ENCODE results near the gene C5orf22. TPM values are rescaled to one million over a fixed set of nuclear protein-coding genes. Genes with fewer than 3 reads are reported as not detected.

Gene C5orf22
- total and polyA plus RNA-seq, 2 of the 4 experiments (the other 2 are of a cell fraction): 11.2 to 19.9 TPM

GRCh38 chr5:31585895-31586270, 53.8 kb downstream of the C5orf22 start:
- Histone ChIP-seq H2AK9ac (replicated peaks; ENCODE audit: low read depth, low read length, poor library complexity) (no peak overlapping the region), H2BK5ac (ENCODE audit: low read depth, low read length, poor library complexity, severe bottlenecking) (no peak overlapping the region), H4K8ac (ENCODE audit: low read depth in 2 of 2, low read length in 2 of 2) (no peak overlapping the region), H2BK15ac (ENCODE audit: low read depth, low read length) (no peak overlapping the region), H3K27ac (ENCODE audit: insufficient read depth, low read length) (no peak overlapping the region), H3K23ac (ENCODE audit: low read depth, low read length) (no peak overlapping the region), H3K79me1 (ENCODE audit: low read depth in 1 of 2, low read length in 2 of 2) (no peaks in the 10 kb centered on the region), H3K18ac (ENCODE audit: low read depth, low read length) (no peak overlapping the region), H3K4me1 (ENCODE audit: control insufficient read depth, insufficient read depth, low read length) (peaks cover 2% of the 10 kb centered on the region), H3K9me1 (ENCODE audit: insufficient read depth, low read length) (no peaks in the 10 kb centered on the region), H4K20me1 (ENCODE audit: insufficient read depth, low read length) (no peaks in the 10 kb centered on the region), H3K27me3 (ENCODE audit: control insufficient read depth, insufficient read depth, low read length) (peaks cover 4% of the 10 kb centered on the region), H2BK120ac (ENCODE audit: low read depth, low read length) (peak overlapping the region; percentile 66), H3K56ac (ENCODE audit: extremely low read depth, insufficient read depth, low read length) (no peak overlapping the region), H3K9me3 (ENCODE audit: control insufficient read depth, insufficient read depth, low read length) (no peaks in the 10 kb centered on the region; the same call in 1 of the 2 replicates), H2AK5ac (ENCODE audit: low read depth, low read length) (no peak overlapping the region), H3K4me2 (ENCODE audit: low read depth, low read length) (peak overlapping the region; percentile 60; the same call in 1 of the 2 replicates), H3K4ac (ENCODE audit: low read depth, low read length) (no peak overlapping the region), H3K4me3 (ENCODE audit: insufficient read depth, low read depth, low read length) (no peak overlapping the region), H3K14ac (replicated peaks; ENCODE audit: low read depth, low read length) (no peak overlapping the region), H2BK20ac (ENCODE audit: low read depth, low read length) (no peak overlapping the region), H4K91ac (ENCODE audit: insufficient read depth, low read depth, low read length) (no peak overlapping the region), H3K36me3 (ENCODE audit: control insufficient read depth, insufficient read depth, low read length) (no peaks in the 10 kb centered on the region), H3K9ac (ENCODE audit: low read depth, low read length) (no peak overlapping the region), H4K5ac (ENCODE audit: low read depth, low read length) (no peak overlapping the region), H2AFZ (replicated peaks; ENCODE audit: low read length, poor library complexity) (no peak overlapping the region)
- in situ Hi-C loops (cut with MboI; ENCODE audit: low sequenced_read_pairs) (loop anchor here (10.0 kb wide), 1 partner anchor 219 kb away; no protein-coding TSS in a partner anchor), dilution Hi-C loops (cut with HindIII; ENCODE audit: low sequenced_read_pairs, unreplicated experiment) (no loop called here), intact Hi-C loops (cut with micrococcal nuclease) (no loop called here)
- no TSS peak for BruUV-seq (replicated peaks)
- no peak for TF ChIP-seq SMC3 (IDR thresholded peaks at IDR 0.05; ENCODE audit: low read depth, low read length)
- no peak for TF ChIP-seq CTCF (conservative IDR thresholded peaks at IDR 0.05; ENCODE audit: low read depth, low read length)
- TF ChIP-seq RFX5 (IDR thresholded peaks at IDR 0.05; ENCODE audit: low read depth, low read length): no peak
- TF ChIP-seq ELK1 (IDR thresholded peaks at IDR 0.05; ENCODE audit: borderline replicate concordance, low read depth, low read length): no peak
- no peak for TF ChIP-seq MXI1 (IDR thresholded peaks at IDR 0.05; ENCODE audit: borderline replicate concordance, low read depth, low read length)
- no peak for TF ChIP-seq NFE2L2 (IDR thresholded peaks at IDR 0.05; ENCODE audit: low read depth, low read length)
- no peak for TF ChIP-seq RAD21 (IDR thresholded peaks at IDR 0.05; ENCODE audit: low read length)
- TF ChIP-seq CEBPB (IDR thresholded peaks at IDR 0.05; ENCODE audit: low read depth, low read length): no peak
- no peak for TF ChIP-seq MAZ (IDR thresholded peaks at IDR 0.05; ENCODE audit: borderline replicate concordance, low read depth, low read length)
- no peak for TF ChIP-seq USF2 (IDR thresholded peaks at IDR 0.05; ENCODE audit: low read depth, low read length)
- no peak for TF ChIP-seq MAFK (IDR thresholded peaks at IDR 0.05; ENCODE audit: low read depth, low read length)
- no peak for TF ChIP-seq POLR2A (IDR thresholded peaks at IDR 0.05; ENCODE audit: low read depth, low read length)
- no peak for TF ChIP-seq FOS (IDR thresholded peaks at IDR 0.05; ENCODE audit: low read depth, low read length)
- TF ChIP-seq BHLHE40 (IDR thresholded peaks at IDR 0.05; ENCODE audit: low read depth, low read length): no peak
- no peak for TF ChIP-seq CHD1 (IDR thresholded peaks at IDR 0.05; ENCODE audit: low read depth, low read length)
- TF ChIP-seq RCOR1 (IDR thresholded peaks at IDR 0.05; ENCODE audit: insufficient replicate concordance, low read length): no peak
- POLR2A ChIA-PET (ENCODE audit: unreplicated experiment): no interaction called here
- CTCF ChIA-PET: interaction anchor here (0.6 to 1.4 kb wide), 3 partner anchors 57 to 507 kb away, joined by 3 read pairs; no protein-coding TSS in a partner anchor
- WGBS, 2 experiments (ENCODE audit: extremely low coverage in 2 of 2, insufficient read length in 1 of 2): no CpG with 5 or more reads among the region's 2 CpGs
- peak; percentile 90 for ATAC-seq (ENCODE audit: low read depth)
- DNase-seq: peak; percentile 49
